ENCODE results near the gene EXOSC5. TPM values are rescaled to one million over a fixed set of nuclear protein-coding genes. Genes with fewer than 3 reads are reported as not detected.

Gene EXOSC5
- total and polyA plus RNA-seq, 2 of the 4 experiments (the other 2 are of a cell fraction), result 19.0 to 25.2 TPM

GRCh38 chr19:41351339-41352245 lies 45.6 kb downstream of the EXOSC5 start (continued):
- TF ChIP-seq, protein P1, sequence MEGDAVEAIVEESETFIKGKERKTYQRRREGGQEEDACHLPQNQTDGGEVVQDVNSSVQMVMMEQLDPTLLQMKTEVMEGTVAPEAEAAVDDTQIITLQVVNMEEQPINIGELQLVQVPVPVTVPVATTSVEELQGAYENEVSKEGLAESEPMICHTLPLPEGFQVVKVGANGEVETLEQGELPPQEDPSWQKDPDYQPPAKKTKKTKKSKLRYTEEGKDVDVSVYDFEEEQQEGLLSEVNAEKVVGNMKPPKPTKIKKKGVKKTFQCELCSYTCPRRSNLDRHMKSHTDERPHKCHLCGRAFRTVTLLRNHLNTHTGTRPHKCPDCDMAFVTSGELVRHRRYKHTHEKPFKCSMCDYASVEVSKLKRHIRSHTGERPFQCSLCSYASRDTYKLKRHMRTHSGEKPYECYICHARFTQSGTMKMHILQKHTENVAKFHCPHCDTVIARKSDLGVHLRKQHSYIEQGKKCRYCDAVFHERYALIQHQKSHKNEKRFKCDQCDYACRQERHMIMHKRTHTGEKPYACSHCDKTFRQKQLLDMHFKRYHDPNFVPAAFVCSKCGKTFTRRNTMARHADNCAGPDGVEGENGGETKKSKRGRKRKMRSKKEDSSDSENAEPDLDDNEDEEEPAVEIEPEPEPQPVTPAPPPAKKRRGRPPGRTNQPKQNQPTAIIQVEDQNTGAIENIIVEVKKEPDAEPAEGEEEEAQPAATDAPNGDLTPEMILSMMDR (conservative IDR thresholded peaks at IDR 0.05; ENCODE audit: low read depth, low read length), result no peak
- no peak for TF ChIP-seq SMC3 (IDR thresholded peaks at IDR 0.05; ENCODE audit: low read depth, low read length)
- no peak for TF ChIP-seq RAD21 (IDR thresholded peaks at IDR 0.05; ENCODE audit: low read length)
